Transverse colon (tissue), 4 donors: ENCODE data around the gene FITM2.

ENCODE experiments used
- CTCF ChIP-seq, 5 experiments: fragments of 200-600 bp in 3 of 5; fragments of 450-650 bp in 2 of 5; sonication (generic) in 3 of 5; IDR thresholded peaks; 1 replicate in 2 of 5; 2 replicates in 3 of 5; pipeline ENCODE4 v1.5.1; 2016 to 2017; ENCODE audit warnings: antibody characterized with exemption in 5 of 5, inconsistent platforms in 3 of 5, mild to moderate bottlenecking in 2 of 5, moderate library complexity in 1 of 5
- EP300 ChIP-seq: sonication (generic); formaldehyde crosslinking; IDR thresholded peaks from one replicate; pipeline ENCODE4 v1.6.1; 2017; ENCODE audit warnings: antibody characterized with exemption, low read depth
- POLR2A ChIP-seq: fragments of 450-650 bp; IDR thresholded peaks from one replicate; pipeline ENCODE4 v1.6.1; 2016; ENCODE audit warnings: antibody characterized with exemption, mild to moderate bottlenecking, moderate library complexity
- POLR2AphosphoS5 ChIP-seq, 3 donors: sonication (generic); formaldehyde crosslinking; IDR thresholded peaks; one replicate each; pipeline ENCODE4 v1.6.1; 2016; ENCODE audit warnings: antibody characterized with exemption in 3 of 3

GRCh38 chr20:44348168-44348659 is 37.2 kb upstream of the FITM2 start:
- TF ChIP-seq CTCF (IDR thresholded peaks at IDR 0.05): no peak
- TF ChIP-seq POLR2A: no peak
- no peak for TF ChIP-seq EP300
- no peak for TF ChIP-seq POLR2AphosphoS5 (IDR thresholded peaks at IDR 0.05)
